Stimulated activated CD4-positive, alpha-beta T cell treated with anti-CD3 and anti-CD28 coated beads, TNF-alpha, amount 100 ng/mL, for 1 hour (primary cell): Measurements from ENCODE around the gene TENM4.

ENCODE experiments used
- DNase-seq, 3 donors: peaks; one replicate each; pipeline ENCODE4 v3.0.0-alpha.2; 2020; ENCODE audit warnings: low read depth in 3 of 3, low spot score in 1 of 3

TENM4 gene

DNA sequence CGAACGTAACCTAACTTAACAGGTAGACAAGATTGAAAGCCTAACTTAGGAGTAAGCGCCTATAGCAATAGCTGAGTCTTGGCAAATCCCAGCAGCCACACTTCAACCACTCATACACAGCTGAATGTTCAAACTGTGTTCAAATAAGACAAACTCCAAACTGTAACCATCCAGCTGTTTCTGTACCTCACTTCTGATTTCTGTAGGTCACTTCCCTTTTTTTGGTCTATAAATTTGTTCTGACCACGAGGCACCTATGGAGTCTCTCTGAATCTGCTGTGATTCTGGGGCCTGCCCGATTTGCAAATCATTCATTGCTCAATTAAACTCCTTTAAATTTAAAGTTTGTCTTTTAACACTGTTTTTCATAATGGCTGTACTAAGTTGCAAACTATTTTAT is 8.2 kb upstream of the TENM4 start:
- no peak for DNase-seq

DNA sequence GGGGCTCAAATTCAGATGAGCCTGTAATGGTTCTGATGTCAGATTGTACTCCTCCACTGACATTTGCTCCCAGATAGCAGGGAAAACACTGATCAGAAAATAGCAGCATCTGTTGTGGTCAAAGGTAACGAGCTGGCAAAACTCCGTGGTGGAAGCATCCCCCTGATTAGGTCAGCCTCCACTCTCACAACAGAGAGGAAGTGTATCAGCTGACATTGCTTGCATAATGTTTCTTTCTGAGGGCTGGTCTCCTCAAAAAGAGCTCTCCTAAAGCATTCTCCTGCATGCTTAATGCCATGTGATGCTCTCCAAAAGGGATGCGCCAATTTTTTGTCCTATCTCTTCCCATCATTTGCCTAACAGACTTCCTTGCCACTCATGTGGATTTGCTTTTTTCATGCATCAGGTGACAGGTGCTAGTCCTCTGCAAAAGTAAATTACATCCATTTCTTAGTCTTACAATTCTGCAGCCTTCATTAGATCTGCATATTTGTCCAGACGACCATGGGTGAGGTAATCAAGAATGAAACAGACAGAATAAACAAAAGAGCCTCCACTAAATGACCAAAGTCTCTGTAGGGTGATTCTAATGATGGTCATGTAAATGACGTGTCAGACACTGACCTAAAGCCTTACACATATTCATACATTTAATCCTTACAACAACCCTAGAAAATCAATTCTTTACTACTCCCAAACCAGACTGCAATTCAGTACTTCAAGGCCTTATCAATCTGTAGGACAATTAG is 6.4 kb upstream of the TENM4 start:
- no peak for DNase-seq

DNA sequence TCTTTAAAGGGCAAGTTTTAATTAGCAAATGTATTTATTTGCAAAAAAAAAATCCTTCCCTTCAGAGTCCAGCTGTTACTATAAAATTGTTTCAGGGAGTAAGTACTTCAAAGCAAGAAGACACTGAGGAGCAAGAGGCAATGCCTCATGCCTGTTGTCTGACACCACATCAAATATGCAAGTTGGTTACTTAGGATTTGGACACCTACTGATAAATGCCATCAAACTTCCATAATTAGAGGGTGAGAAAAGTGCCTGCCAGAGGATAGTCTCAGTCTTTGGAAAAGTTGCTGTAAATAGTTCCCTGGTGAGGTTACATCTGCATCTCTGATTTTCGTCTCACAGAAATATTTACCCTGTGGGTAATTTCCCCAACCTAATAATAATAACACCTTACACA is 4.1 kb upstream of the TENM4 start:
- DNase-seq = no peak

DNA sequence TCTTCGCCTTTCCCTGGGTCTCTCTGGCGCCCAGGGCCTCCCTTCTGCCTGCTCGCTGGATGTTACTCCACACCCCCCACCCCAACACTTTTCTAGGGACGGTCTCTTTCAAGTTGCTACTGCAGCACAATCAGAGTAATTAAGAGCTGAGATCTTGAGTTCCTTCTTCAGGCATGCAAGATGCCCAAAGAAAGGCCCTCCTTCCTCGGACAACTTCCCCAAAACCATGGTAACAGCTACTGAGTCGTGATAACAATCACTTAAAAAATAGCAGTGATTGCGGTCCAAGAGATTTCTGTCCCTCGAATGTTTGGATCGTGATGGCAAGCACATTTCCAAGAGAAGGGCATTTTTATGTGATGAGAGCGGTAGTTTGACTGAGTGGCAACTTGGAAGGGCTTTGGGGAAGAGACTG is 638 bp upstream of the TENM4 start:
- no peak for DNase-seq

DNA sequence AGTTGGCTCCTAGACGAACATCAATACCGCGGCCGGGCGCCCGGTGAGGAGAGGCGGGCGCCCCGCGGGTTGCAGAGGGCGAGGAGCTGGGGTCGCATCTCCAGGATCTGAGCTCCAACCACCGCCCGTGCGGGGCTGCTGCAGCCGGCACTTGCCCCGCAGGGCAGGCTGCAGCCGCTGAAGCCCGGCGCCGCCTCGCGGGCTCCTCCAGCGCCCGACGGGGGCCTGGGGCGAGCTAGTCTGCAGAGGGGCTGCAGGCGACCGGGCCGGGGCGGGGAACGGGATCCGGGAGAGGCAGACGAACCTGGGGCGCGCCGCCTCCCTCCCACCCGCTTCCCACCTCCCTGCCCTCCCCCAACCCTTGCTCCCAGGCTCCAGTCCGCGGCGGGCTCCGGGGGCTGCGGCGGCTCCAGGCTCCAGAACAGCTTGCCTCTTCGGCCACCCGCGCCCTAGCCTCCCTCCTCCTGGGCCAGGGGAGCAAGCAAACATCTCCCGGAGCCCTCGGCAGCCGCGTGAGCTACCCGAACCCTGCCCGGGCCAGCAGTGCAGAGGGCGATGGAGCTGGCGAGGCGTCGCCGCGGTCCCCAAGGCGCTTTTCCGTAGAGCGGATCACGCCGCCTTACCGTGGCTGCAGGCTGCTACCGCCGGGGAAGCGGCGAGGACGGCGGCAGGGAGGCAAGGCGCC is 802 bp downstream of the TENM4 start:
- no peak for DNase-seq

DNA sequence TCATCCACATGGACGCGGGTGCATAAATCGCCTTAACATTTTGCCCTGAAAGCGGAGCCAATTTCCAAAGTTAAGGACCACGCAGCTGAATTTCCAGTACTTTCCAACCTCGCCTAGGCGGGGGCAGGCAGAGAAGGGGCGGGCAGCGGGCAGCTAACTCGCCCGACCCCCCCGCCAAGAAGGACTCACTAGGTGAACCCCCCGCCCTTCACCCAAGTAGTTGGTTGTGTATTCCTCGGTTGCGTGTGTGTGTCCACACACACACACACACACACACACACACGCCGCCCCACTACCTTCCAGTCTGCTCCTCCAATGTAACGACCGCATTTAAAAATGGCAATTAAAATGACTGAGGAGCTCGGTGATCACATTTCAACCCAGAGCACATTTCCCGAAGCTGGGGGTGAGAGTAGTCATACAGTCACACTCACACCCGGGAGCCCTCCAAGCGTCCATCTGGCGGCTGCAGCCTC is 1.4 kb downstream of the TENM4 start:
- no peak for DNase-seq

DNA sequence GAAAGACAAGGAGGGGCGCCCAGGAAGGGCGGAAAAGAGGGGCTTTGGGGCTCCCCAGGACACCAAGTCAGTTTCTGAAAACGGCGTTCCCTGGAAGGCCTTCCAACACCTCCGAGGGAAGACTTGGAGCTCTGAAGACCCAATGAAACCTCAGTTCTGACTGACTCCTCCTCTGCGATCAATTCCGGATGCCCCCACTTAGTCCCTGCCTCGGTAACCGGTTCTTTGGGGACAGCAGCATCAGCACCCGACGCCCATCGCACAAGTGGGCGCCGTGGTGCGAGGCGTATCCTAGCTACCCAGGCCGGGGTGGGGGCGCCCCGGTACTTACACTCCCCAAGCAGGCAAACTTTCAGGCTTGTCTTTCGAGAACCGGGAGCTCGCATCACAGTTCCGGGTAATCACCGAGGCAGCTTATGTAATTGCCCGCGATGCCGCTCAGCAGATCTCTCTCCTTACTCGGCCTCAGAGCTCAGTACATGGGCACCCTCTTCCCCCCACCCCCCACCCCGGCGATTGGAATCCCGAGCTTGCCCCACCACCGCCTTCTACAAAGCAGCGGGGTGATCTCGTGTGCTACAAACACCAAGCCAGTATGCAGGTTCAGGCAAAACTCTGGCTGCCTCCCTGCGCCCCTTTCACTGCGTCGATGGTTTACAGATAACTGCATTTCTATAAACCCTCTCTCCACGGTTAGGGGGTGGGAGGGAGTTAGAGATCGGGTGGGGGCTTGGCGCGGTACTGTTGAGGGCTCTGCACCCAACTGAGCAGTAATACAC is 2.0 kb downstream of the TENM4 start:
- no peak for DNase-seq

DNA sequence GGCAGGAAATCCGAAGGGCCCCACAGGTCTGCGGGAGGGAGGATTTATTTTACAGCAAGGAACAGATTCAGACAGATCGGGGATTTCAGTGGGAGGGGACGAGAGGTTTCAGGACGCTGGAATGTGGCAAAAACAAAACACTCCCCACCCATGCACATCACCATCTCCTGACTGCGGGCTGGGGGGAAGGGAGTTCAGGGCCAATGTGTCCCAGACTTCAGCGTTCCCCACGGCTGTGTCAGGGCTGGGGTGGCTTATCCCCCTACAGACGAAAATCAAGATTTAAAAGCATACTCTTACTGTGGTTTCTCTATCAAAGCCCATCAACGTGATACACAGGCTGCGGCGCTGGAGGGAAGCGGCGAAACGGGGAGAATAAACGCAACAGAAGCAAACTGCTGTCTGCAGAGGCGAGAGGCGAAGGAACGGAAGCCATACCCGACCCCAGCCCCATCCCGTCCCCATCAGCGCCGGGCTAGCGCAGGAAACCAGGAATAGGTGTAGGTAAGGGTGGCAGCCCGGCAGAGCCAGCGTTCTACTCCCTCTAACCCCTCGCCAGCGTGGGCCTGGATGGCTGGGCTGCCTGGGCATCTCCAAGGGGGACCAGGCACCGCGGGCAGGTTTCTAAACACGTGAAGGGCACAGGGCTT is 2.7 kb downstream of the TENM4 start:
- no peak for DNase-seq

DNA sequence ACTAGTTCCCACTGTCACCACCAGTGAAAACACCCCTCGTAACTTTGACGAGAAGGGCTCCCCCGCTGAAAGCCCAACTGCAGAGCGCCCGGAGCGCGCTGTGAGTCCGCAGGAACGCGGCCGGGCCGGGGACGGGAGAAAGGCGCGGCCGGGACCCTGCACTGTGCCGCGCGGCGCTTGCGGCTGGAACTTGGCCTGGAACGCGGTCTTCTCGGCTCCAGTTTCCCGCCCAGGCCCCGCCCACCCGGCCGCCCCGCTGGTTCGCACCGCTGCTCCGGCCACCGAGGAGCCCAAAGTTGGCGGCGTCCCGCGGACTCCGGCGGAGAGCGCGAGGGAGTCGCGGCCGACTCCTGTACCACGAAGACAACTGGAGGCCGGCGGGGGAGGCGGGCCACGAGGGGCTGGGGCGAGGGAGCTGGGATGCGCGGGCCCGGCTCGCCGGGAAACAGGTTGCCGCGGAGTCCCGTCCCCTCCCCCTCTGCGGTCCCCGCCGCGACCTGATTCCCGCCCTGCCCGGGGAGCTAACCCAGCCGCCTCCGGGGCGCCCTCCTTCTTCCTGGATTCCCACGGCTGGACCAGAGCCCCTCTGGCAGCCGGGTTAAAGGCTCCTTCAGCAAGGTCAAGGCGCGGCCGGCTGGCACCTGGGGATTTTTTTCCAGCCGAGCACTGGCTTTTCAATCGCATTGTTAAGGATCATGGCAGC is 3.4 kb downstream of the TENM4 start:
- no peak for DNase-seq

DNA sequence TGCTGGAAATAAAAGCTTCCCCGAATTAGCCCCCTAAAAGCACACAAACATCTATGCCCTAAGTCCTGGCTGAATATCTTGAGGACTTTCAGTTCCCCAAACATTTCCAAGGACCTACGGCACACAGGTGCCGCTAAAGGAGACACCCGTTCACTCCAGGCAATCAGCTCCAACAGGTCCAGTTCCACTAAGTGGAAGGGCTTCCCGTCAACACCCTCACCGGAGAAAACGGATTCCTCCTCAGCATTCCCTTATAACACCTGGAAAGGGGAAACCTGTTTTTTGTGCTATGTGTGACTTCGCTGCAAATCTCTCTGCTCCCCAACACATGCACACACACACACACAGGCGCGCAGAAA is 3.9 kb downstream of the TENM4 start:
- no peak for DNase-seq

DNA sequence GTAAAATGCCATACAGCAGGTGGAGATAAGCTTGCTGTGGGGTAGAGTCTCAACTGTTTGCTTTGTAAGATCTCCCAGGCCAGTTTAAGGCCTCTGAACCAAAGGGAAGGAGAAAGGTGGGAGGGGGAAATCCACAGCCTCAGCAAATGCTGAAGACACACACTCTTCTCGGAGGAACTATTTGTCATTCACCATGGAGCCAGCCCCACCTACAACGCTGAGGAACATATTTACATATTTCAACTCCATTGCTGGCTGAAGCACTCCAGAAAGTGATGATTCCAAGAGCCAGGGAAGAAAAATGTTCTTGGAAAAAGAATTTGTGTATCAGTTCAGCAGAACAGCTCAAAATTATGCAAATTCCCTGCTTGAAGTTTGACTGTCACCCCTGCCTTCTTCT is 6.5 kb downstream of the TENM4 start:
- no peak for DNase-seq

DNA sequence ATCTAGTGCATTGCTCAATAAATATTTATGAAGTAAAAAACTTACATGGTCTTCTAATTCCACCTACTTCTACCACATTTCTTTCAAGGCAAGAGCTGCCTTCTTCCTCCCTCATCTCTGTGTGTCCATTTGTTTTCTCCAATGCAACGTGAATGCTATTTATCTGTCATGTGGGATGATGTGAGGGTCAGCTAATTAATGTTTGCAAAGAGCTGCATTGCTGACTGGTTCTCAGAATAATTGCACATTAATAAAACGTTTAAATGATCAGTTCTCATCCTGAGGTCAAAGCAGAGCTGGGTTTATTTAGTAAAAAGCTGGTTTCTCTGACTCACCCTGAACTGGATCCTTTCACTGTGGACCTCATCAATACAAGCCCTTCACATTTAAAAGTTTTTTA is 8.7 kb downstream of the TENM4 start:
- DNase-seq = no peak

DNA sequence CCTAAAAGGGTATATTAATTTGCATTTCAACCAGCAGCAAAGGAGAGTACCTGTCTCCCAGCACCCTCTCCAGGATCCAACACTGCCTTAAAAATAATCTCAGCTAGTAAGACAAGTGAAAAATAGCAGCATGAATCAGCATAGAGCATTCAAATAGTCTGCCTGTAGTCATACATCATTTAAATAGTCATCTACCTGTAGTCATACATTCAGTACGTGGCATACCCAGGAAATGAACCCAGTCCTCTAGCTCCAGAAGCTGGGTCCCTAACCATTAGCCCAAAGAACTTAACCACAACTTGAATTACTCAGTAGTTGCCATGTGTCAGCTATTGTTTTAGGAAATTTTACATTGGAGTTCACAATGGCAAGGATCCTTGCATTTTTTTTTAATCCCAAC is 9.3 kb downstream of the TENM4 start:
- no peak for DNase-seq

DNA sequence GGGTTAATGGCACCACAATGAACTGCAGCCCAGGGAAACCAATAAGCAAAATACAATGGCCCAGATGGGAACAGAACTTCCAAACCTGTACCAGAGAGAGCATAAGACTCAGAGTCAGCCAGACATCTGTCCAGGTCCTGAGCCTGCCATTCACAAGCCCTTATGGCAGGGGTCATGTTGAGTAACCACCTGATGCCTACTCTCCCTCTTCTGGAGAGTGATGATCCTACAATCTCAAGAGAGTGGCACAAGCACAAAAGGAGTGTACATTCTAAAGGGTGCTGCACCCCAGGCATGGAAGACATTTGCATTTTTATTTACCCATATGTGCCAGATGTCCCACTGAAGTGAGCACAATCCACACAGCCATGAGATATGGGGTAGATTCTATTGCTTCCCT is 10.6 kb downstream of the TENM4 start:
- no peak for DNase-seq

DNA sequence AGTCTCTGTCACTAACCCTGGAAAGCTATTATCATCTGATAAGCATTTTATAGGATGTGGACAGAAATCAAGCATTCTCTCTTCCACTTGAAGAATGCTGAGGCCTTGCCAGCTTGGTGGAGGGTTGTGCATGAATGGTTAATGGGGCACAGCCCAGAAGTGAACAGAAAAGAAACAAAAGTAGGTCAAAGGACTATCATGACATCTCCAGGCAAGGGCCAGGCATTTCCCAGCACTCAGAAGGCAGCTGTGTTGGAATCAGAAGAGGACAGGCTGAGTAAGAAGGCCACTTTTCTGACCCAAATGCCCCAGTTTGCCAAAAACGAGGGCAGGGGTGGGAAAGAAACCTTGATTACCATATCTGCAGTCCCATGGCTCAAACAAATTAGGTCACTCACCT is 12.4 kb downstream of the TENM4 start:
- no peak for DNase-seq

DNA sequence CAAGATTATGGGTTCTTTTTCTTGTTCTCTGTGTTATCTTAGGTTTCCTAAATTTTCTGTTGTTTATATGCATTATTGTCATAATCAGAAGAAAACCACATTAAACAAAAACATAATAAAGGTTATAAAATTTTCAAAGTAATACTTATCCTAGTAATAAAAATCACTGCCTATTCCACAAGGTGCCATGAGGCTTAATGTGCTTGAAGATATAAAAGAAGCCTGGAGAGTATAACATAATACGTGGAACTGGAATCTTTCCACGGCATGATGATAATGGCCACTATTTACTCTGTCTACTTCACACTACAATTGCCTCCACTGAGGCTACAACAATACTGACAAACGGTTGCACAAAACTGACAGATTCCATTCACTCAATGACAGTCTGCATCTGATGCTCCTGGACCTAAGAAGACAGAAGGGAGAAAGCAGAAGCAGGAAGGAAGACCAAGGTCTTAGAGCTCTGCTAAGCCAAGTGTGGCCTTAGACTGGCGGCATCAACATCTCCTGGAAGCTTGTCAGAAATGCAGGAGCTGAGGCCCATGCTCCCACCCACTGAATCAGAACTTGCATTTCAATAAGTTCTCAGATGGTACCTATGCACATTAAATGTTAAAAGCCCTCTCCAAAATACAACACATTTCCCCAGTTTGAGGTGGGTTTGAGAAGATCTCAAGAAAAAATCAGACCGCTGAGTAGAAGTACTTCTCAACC is 13.1 kb downstream of the TENM4 start:
- no peak for DNase-seq

DNA sequence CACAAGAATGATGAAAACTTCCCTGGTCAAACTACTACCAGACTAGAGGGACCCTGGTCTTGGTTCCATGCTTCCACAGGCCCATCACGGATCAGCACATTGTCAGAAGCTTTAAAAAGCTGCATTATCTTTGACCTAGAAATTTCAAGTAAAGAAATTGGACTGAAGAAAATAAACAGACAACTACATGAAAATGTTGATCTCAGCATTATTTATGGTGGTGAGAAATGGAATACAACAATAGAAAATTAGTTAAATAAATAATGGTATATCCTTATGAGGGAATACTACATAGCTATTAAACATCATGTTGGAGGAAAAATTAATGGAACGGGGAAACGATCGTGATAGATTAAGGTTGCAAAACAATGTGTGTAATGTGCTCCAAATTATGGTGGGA is 13.7 kb downstream of the TENM4 start:
- DNase-seq = no peak

DNA sequence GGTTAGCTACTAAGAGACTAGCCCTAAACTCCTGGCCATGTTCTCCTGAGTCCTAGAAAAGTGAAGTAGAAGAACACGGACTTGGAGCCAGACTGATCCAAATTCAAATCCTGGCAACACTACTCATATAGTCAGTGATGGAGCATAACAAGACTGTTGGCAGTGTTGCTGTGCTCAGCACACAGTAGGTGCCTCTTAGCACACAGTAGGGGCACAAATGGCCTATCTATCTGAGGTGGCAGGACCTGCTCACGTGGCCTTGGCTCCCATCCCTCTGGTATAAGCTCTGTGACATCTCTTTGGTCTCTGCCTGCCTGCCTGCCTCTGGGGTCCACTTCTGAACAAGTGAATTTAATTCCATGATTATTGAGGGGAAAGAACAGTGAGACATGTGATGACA is 15.4 kb downstream of the TENM4 start:
- DNase-seq = no peak

DNA sequence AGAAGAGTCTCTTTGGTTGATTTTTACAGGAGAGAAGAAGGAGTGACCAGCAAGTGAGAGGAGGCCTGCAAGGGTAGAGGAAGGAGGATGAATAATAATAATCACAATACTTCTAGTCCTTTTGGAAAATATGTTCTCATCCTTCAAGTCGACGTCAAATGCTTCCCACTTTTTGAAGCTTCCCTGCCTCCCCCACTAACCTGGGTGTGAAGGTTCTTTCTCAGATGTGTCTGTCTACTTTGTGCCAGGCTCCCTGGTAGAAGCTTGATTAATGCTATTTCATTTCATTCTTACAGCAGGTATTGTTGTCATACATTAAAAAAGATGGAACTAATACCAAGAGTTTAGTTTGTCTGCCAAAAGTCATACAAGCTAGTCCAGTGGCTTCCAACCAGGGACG is 17.1 kb downstream of the TENM4 start:
- DNase-seq = no peak

DNA sequence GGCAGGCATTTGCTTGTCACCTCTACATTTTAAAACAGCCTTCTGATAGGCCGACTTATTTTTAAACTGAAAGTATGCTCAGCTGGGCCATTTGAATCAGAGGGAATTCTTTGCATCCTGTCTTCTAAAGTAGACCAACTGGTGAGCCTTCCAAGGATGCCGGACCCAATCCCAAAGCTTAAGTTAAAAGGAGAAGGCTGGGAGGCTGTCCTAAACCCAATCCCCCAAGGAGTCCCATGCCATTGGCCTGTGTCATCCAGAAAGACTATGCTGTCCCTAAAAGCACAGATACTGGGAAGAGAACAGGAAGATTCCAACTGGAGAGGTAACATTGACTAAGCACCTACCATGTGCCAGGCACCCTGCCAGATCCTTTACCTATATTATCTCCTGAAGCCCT is 18.0 kb downstream of the TENM4 start:
- no peak for DNase-seq
